HG03175 (cell line): ENCODE results near the gene KIAA0586.
A peak's percentile ranks its signal among the peaks of the same experiment; 100 is the strongest.
"Not testable (repeated sequence)": the region's sequence is repeated elsewhere in the genome, so short reads cannot be mapped to it uniquely, and the experiment has no call there.

ENCODE experiments used
- ATAC-seq: cut with Tn5 transposase; IDR thresholded peaks from one replicate; pipeline ENCODE4 v1.9.1; 2021; ENCODE audit warnings: mild to moderate bottlenecking, moderate library complexity; ENCODE audit not compliant: unreplicated experiment

KIAA0586 gene

GRCh38 chr14:58463147-58463546 lies 35.6 kb downstream of the KIAA0586 start:
- no peak for ATAC-seq

GRCh38 chr14:58464652-58465051 lies 37.1 kb downstream of the KIAA0586 start:
- ATAC-seq = no peak

GRCh38 chr14:58465421-58465820 lies 37.9 kb downstream of the KIAA0586 start:
- ATAC-seq = no peak

- ATAC-seq = no peak
Observed at GRCh38 chr14:58466459-58466858, 38.9 kb downstream of the KIAA0586 start.

GRCh38 chr14:58467575-58467974 lies 40.1 kb downstream of the KIAA0586 start:
- ATAC-seq = no peak

- ATAC-seq = no peak
Observed at GRCh38 chr14:58469309-58469708, 41.8 kb downstream of the KIAA0586 start.

- no peak for ATAC-seq
Observed at GRCh38 chr14:58476320-58476719, 48.8 kb downstream of the KIAA0586 start.

- no peak for ATAC-seq
Observed at GRCh38 chr14:58477653-58478052, 50.1 kb downstream of the KIAA0586 start.

GRCh38 chr14:58478329-58478728 lies 50.8 kb downstream of the KIAA0586 start:
- not testable (repeated sequence) for ATAC-seq

GRCh38 chr14:58479975-58480374 lies 52.5 kb downstream of the KIAA0586 start:
- ATAC-seq = peak; percentile 59

GRCh38 chr14:58484176-58484575 lies 56.7 kb downstream of the KIAA0586 start:
- ATAC-seq = no peak

GRCh38 chr14:58488550-58488949 lies 61.0 kb downstream of the KIAA0586 start:
- ATAC-seq = peak; percentile 47

GRCh38 chr14:58491593-58491992 lies 64.1 kb downstream of the KIAA0586 start:
- ATAC-seq = no peak

GRCh38 chr14:58492044-58492443 lies 64.5 kb downstream of the KIAA0586 start:
- ATAC-seq = no peak

- peak; percentile 77 for ATAC-seq
Observed at GRCh38 chr14:58501214-58501816, 73.8 kb downstream of the KIAA0586 start.

GRCh38 chr14:58513272-58513671 lies 85.8 kb downstream of the KIAA0586 start:
- no peak for ATAC-seq

- ATAC-seq = no peak
Observed at GRCh38 chr14:58517592-58517991, 90.1 kb downstream of the KIAA0586 start.

GRCh38 chr14:58525691-58526090 lies 98.2 kb downstream of the KIAA0586 start:
- not testable (repeated sequence) for ATAC-seq

GRCh38 chr14:58533446-58533845 lies 105.9 kb downstream of the KIAA0586 start:
- no peak for ATAC-seq

GRCh38 chr14:58535044-58535443 lies 107.5 kb downstream of the KIAA0586 start:
- ATAC-seq = no peak

- no peak for ATAC-seq
Observed at GRCh38 chr14:58537004-58537403, 109.5 kb downstream of the KIAA0586 start.

- ATAC-seq = no peak
Observed at GRCh38 chr14:58540749-58541632, 113.5 kb downstream of the KIAA0586 start.
